ENCODE measurements around the gene PPP1R18. TPM values are rescaled to one million over a fixed set of nuclear protein-coding genes. Genes with fewer than 3 reads are reported as not detected.

The PPP1R18 gene
- total RNA-seq, 2 experiments from 2014 or later = 65.2 to 106 TPM

DNA sequence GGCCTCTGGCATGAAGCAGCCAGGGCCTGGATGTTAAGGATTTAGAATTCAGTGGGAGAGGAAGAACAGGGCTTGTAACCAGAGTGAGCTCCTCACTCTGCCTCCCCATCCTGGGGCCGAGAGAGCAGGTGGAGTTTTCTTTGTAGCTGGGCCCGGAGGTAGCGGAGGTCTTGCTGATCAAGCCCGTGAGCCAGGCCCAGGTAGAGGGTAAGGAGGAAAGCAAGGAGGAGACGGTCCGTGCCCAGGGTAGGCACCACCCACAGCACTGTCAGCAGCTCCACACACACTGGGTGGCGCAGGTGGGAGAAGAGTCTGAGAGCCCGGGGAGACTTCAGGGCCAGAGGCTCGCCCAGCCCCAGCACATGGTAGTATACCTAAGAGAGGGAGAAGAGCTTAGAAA is 2.1 kb upstream of the PPP1R18 start:
- Histone ChIP-seq H3K4me2 (ENCODE audit: low read length) (peak overlapping the region; percentile 99), H3K4me1 (ENCODE audit: insufficient read depth, low read length, poor library complexity, severe bottlenecking) (peaks cover 38% of the 10 kb centered on the region), H3K79me2 (ENCODE audit: insufficient read depth, low read depth, low read length) (peaks cover 63% of the 10 kb centered on the region), H3K9me3 (ENCODE audit: low read length) (no peaks in the 10 kb centered on the region), H3K36me3 (ENCODE audit: insufficient read depth, low read length) (peaks cover 26% of the 10 kb centered on the region), H3K4me3 (ENCODE audit: low read depth, low read length, poor library complexity, severe bottlenecking) (peak overlapping the region; percentile 95), H3K9me2 (ENCODE audit: insufficient read depth, low read length) (no peaks in the 10 kb centered on the region), H2AFZ (ENCODE audit: low read length) (no peak overlapping the region), H4K20me1 (ENCODE audit: insufficient read depth, low read length) (peaks cover 5% of the 10 kb centered on the region; the same call in 1 of the 2 replicates), H3K27ac (ENCODE audit: low read depth, low read length, poor library complexity, severe bottlenecking) (peak overlapping the region; percentile 95)
- BruUV-seq (replicated peaks) = no TSS peak
- TF ChIP-seq, protein P1, sequence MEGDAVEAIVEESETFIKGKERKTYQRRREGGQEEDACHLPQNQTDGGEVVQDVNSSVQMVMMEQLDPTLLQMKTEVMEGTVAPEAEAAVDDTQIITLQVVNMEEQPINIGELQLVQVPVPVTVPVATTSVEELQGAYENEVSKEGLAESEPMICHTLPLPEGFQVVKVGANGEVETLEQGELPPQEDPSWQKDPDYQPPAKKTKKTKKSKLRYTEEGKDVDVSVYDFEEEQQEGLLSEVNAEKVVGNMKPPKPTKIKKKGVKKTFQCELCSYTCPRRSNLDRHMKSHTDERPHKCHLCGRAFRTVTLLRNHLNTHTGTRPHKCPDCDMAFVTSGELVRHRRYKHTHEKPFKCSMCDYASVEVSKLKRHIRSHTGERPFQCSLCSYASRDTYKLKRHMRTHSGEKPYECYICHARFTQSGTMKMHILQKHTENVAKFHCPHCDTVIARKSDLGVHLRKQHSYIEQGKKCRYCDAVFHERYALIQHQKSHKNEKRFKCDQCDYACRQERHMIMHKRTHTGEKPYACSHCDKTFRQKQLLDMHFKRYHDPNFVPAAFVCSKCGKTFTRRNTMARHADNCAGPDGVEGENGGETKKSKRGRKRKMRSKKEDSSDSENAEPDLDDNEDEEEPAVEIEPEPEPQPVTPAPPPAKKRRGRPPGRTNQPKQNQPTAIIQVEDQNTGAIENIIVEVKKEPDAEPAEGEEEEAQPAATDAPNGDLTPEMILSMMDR (conservative IDR thresholded peaks at IDR 0.05; ENCODE audit: low read length) = peak; percentile 62
- TF ChIP-seq EZH2phosphoT487 (IDR thresholded peaks at IDR 0.05; ENCODE audit: borderline replicate concordance, low read depth, low read length) = no peak
- intact Hi-C loops (cut with micrococcal nuclease; ENCODE audit: unreplicated experiment) = loop anchor here (1.0 to 10.0 kb wide), 4 partner anchors 9 to 806 kb away; partner anchors contain the start of genes MDC1, MICB, MRPS18B and PPP1R10
- CTCF ChIA-PET (ENCODE audit: unreplicated experiment) = interaction anchor here (0.7 to 1.6 kb wide), 5 partner anchors 9 to 42 kb away, joined by 3 to 5 read pairs (median 5); partner anchors contain the start of genes DHX16 and MDC1
- DNase-seq (ENCODE audit: low spot score) = peak; percentile 82
- POLR2A ChIA-PET = interaction anchor here (0.7 to 6.3 kb wide), 6 partner anchors 8 to 42 kb away, joined by 3 to 71 read pairs (median 4); partner anchors contain the start of genes DHX16, MDC1 and TUBB

DNA sequence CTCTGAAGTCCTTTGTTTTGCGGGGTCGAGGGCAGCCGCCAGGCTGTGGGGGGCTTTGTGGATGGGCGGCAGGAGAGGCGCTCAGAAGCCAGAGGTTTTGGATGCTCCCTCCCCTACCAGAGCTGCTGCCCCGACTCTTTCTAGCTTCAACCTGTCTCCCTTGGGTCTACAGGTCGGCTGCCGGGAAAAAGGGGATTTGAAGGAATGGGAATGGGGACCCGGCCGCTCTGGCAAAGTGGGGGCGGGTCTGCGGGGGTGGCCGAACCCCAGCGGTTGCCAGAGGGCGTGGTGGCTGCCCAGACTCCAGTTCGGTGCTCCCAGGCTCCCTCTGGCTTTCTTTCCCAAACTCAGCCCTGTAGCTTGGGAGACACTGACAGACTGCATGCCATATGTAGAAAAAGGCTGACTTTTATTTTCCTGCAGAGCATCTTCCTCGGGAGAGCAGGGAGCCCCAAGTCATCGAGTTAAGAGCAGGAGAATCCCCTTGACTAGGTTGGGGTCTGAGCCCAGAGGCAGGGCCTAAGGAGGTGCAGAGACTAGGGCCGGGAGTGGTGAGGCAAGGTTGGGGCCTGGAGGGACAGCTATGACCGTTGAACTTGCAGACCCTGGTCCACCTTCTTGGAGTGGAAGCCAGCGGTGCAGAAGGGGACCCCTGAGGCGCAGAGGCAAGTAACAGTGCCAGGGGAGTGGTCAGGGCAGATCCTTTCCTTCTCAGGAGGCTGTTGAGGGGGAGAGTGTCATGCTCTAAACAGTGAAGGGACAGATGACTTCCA is 1.4 kb upstream of the PPP1R18 start:
- H3K9me3 ChIP-seq (ENCODE audit: low read length) = no peaks in the 10 kb centered on the region
- POLR2A ChIA-PET = interaction anchor here (0.5 to 6.3 kb wide), 8 partner anchors 7 to 392 kb away, joined by 3 to 71 read pairs (median 4); partner anchors contain the start of genes DHX16, MDC1 and TUBB
- CTCF ChIA-PET (ENCODE audit: unreplicated experiment) = interaction anchor here (0.7 to 1.6 kb wide), 4 partner anchors 9 to 43 kb away, joined by 3 to 5 read pairs (median 5); partner anchors contain the start of genes DHX16 and MDC1
- H3K79me2 ChIP-seq (ENCODE audit: insufficient read depth, low read depth, low read length) = peaks cover 70% of the 10 kb centered on the region
- peaks cover 34% of the 10 kb centered on the region for H3K36me3 ChIP-seq (ENCODE audit: insufficient read depth, low read length)
- peak overlapping the region; percentile 99 for H3K4me2 ChIP-seq (ENCODE audit: low read length)
- intact Hi-C loops (cut with micrococcal nuclease; ENCODE audit: unreplicated experiment) = loop anchor here (1.0 to 10.0 kb wide), 4 partner anchors 9 to 807 kb away; partner anchors contain the start of genes MDC1, MICB, MRPS18B and PPP1R10
- peak; percentile 49 for DNase-seq (ENCODE audit: low spot score)
- no peak for TF ChIP-seq EZH2phosphoT487 (IDR thresholded peaks at IDR 0.05; ENCODE audit: borderline replicate concordance, low read depth, low read length)
- TF ChIP-seq, protein P1 (conservative IDR thresholded peaks at IDR 0.05; ENCODE audit: low read length) = no peak; the same call in 1 of the 2 replicates
- peaks cover 38% of the 10 kb centered on the region for H3K4me1 ChIP-seq (ENCODE audit: insufficient read depth, low read length, poor library complexity, severe bottlenecking)
- no peaks in the 10 kb centered on the region for H3K9me2 ChIP-seq (ENCODE audit: insufficient read depth, low read length)
- peak overlapping the region; percentile 95 for H3K4me3 ChIP-seq (ENCODE audit: low read depth, low read length, poor library complexity, severe bottlenecking)
- TSS peak; percentile 76 for BruUV-seq (replicated peaks)
- H3K27ac ChIP-seq (ENCODE audit: low read depth, low read length, poor library complexity, severe bottlenecking) = peak overlapping the region; percentile 95
- H2AFZ ChIP-seq (ENCODE audit: low read length) = no peak overlapping the region
- peaks cover 5% of the 10 kb centered on the region; the same call in 1 of the 2 replicates for H4K20me1 ChIP-seq (ENCODE audit: insufficient read depth, low read length)
